ENCODE measurements around the gene PGAP2. TPM values are rescaled to one million over a fixed set of nuclear protein-coding genes. Genes with fewer than 3 reads are reported as not detected.

Gene PGAP2
- polyA plus RNA-seq, 2 of the 4 experiments (the other 2 are of a cell fraction), result 32.4 to 35.2 TPM

DNA sequence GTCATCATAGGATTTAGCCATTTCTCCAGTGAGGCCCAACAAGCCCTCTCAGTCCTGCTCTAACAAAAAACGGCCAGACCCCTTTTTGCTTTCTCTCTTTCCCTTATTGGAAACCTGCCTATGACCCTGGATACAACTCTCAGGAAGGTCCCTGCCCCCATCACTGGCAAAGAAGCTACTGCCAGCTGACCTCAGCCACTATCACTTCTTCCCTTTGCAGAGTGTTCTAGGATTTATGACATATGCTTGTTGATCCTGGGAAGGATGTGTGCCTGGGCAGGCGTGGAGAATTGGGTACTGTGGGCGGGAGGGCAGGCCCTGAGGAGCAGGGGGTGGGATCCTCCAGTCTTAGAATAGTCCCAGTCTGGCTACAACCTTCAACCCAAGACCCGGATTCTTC, 7.5 kb downstream of the PGAP2 start:
- no peak for ATAC-seq
- CTCF ChIA-PET, result interaction anchor here (0.7 to 1.6 kb wide), 4 partner anchors 9 to 39 kb away, joined by 3 to 5 read pairs (median 4); partner anchors contain the start of gene STIM1
- DNase-seq (ENCODE audit: low read depth in 1 of 2, low spot score in 1 of 2), result no peak
- no peaks in the 10 kb centered on the region for H3K4me1 ChIP-seq
- WGBS (ENCODE audit: missing lambda C conversion rate), result 73% methylated on average over 4 of the region's 4 CpGs
- TF ChIP-seq, protein P1, sequence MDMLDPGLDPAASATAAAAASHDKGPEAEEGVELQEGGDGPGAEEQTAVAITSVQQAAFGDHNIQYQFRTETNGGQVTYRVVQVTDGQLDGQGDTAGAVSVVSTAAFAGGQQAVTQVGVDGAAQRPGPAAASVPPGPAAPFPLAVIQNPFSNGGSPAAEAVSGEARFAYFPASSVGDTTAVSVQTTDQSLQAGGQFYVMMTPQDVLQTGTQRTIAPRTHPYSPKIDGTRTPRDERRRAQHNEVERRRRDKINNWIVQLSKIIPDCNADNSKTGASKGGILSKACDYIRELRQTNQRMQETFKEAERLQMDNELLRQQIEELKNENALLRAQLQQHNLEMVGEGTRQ (IDR thresholded peaks at IDR 0.05), result no peak
- TF ChIP-seq, protein P2, sequence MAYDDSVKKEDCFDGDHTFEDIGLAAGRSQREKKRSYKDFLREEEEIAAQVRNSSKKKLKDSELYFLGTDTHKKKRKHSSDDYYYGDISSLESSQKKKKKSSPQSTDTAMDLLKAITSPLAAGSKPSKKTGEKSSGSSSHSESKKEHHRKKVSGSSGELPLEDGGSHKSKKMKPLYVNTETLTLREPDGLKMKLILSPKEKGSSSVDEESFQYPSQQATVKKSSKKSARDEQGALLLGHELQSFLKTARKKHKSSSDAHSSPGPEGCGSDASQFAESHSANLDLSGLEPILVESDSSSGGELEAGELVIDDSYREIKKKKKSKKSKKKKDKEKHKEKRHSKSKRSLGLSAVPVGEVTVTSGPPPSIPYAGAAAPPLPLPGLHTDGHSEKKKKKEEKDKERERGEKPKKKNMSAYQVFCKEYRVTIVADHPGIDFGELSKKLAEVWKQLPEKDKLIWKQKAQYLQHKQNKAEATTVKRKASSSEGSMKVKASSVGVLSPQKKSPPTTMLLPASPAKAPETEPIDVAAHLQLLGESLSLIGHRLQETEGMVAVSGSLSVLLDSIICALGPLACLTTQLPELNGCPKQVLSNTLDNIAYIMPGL (CRISPR knock-in tag; IDR thresholded peaks at IDR 0.05; ENCODE audit: borderline replicate concordance), result no peak
- TF ChIP-seq ZSCAN20 (CRISPR knock-in tag; IDR thresholded peaks at IDR 0.05) (no peak), CEBPB (IDR thresholded peaks at IDR 0.05) (no peak), RAD21 (conservative IDR thresholded peaks at IDR 0.05 in 1 of 2, IDR thresholded peaks at IDR 0.05 in 1 of 2) (no peak), RARB (CRISPR knock-in tag; IDR thresholded peaks at IDR 0.05) (no peak), CHD2 (IDR thresholded peaks at IDR 0.05; ENCODE audit: low read length, partially characterized antibody) (no peak), BHLHE40 (IDR thresholded peaks at IDR 0.05; ENCODE audit: low read depth, low read length) (no peak), CBX2 (IDR thresholded peaks at IDR 0.05; ENCODE audit: borderline replicate concordance, low read depth) (no peak), HDAC2 (IDR thresholded peaks at IDR 0.05) (no peak), ZC3H11A (IDR thresholded peaks at IDR 0.05) (no peak), ZFP36 (IDR thresholded peaks at IDR 0.05; ENCODE audit: borderline replicate concordance, partially characterized antibody) (no peak), KDM1A (IDR thresholded peaks at IDR 0.05; ENCODE audit: low read depth) (no peak), CHD4 (IDR thresholded peaks at IDR 0.05; ENCODE audit: borderline replicate concordance) (no peak), NPAS2 (CRISPR knock-in tag; IDR thresholded peaks at IDR 0.05; ENCODE audit: borderline replicate concordance) (no peak), GATA3 (IDR thresholded peaks at IDR 0.05; ENCODE audit: borderline replicate concordance) (no peak)
- TF ChIP-seq, protein P3, sequence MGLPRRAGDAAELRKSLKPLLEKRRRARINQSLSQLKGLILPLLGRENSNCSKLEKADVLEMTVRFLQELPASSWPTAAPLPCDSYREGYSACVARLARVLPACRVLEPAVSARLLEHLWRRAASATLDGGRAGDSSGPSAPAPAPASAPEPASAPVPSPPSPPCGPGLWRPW (IDR thresholded peaks at IDR 0.05), result no peak
- TF ChIP-seq, protein P4, sequence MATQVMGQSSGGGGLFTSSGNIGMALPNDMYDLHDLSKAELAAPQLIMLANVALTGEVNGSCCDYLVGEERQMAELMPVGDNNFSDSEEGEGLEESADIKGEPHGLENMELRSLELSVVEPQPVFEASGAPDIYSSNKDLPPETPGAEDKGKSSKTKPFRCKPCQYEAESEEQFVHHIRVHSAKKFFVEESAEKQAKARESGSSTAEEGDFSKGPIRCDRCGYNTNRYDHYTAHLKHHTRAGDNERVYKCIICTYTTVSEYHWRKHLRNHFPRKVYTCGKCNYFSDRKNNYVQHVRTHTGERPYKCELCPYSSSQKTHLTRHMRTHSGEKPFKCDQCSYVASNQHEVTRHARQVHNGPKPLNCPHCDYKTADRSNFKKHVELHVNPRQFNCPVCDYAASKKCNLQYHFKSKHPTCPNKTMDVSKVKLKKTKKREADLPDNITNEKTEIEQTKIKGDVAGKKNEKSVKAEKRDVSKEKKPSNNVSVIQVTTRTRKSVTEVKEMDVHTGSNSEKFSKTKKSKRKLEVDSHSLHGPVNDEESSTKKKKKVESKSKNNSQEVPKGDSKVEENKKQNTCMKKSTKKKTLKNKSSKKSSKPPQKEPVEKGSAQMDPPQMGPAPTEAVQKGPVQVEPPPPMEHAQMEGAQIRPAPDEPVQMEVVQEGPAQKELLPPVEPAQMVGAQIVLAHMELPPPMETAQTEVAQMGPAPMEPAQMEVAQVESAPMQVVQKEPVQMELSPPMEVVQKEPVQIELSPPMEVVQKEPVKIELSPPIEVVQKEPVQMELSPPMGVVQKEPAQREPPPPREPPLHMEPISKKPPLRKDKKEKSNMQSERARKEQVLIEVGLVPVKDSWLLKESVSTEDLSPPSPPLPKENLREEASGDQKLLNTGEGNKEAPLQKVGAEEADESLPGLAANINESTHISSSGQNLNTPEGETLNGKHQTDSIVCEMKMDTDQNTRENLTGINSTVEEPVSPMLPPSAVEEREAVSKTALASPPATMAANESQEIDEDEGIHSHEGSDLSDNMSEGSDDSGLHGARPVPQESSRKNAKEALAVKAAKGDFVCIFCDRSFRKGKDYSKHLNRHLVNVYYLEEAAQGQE (IDR thresholded peaks at IDR 0.05), result no peak
- TF ChIP-seq, protein P5, sequence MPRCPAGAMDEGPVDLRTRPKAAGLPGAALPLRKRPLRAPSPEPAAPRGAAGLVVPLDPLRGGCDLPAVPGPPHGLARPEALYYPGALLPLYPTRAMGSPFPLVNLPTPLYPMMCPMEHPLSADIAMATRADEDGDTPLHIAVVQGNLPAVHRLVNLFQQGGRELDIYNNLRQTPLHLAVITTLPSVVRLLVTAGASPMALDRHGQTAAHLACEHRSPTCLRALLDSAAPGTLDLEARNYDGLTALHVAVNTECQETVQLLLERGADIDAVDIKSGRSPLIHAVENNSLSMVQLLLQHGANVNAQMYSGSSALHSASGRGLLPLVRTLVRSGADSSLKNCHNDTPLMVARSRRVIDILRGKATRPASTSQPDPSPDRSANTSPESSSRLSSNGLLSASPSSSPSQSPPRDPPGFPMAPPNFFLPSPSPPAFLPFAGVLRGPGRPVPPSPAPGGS (IDR thresholded peaks at IDR 0.05), result no peak
- H3K4me2 ChIP-seq, result no peak overlapping the region
- no peak overlapping the region for H3K27ac ChIP-seq
- no peaks in the 10 kb centered on the region for H3K9me3 ChIP-seq
- FAIRE-seq, result no peak
- H3K4me3 ChIP-seq, result no peak overlapping the region
- POLR2A ChIA-PET, result interaction anchor here (0.5 kb wide), 1 partner anchor 9 kb away, joined by 3 read pairs; no protein-coding TSS in a partner anchor

Data from A549 (cell line).